ENCODE data around the gene GSTA2. TPM values are rescaled to one million over a fixed set of nuclear protein-coding genes. Genes with fewer than 3 reads are reported as not detected.
"Not testable (repeated sequence)": the region's sequence is repeated elsewhere in the genome, so short reads cannot be mapped to it uniquely, and the experiment has no call there.

The GSTA2 gene
- total and polyA plus RNA-seq, 7 donors, result not detected

- intact Hi-C loops (cut with DNase I), result no loop called here
- no peak for DNase-seq
- Histone ChIP-seq H3K4me3 (no peak overlapping the region), H3K27me3 (no peaks in the 10 kb centered on the region), H3K9me3 (no peaks in the 10 kb centered on the region), H3K36me3 (no peaks in the 10 kb centered on the region), H3K4me1 (no peaks in the 10 kb centered on the region), H3K27ac (no peak overlapping the region)
- 86 to 88% methylated on average over 2 of the region's 2 CpGs for WGBS, 2 donors
- TF ChIP-seq CTCF (IDR thresholded peaks at IDR 0.05) (no peak), EP300 (IDR thresholded peaks at IDR 0.05) (no peak), POLR2A (IDR thresholded peaks at IDR 0.05) (no peak), POLR2AphosphoS5 (IDR thresholded peaks at IDR 0.05) (no peak)
Observed at GRCh38 chr6:52720321-52720720, 43.0 kb downstream of the GSTA2 start.

- intact Hi-C loops (cut with DNase I), result no loop called here
- TF ChIP-seq CTCF (IDR thresholded peaks at IDR 0.05) (no peak), POLR2A (IDR thresholded peaks at IDR 0.05) (no peak), EP300 (IDR thresholded peaks at IDR 0.05) (no peak), POLR2AphosphoS5 (IDR thresholded peaks at IDR 0.05) (no peak)
- no peaks in the 10 kb centered on the region for H3K9me3 ChIP-seq
- no peaks in the 10 kb centered on the region for H3K27me3 ChIP-seq
- no peaks in the 10 kb centered on the region for H3K36me3 ChIP-seq
- no peak for DNase-seq
- no peak overlapping the region for H3K27ac ChIP-seq
- H3K4me3 ChIP-seq, result no peak overlapping the region
- no peaks in the 10 kb centered on the region for H3K4me1 ChIP-seq
Observed at GRCh38 chr6:52718550-52718949, 44.7 kb downstream of the GSTA2 start.

- 94% methylated on average over 9 of the region's 9 CpGs for WGBS, 2 donors
- DNase-seq; H3K27ac ChIP-seq; H3K27me3 ChIP-seq; H3K36me3 ChIP-seq; H3K4me3 ChIP-seq; H3K9me3 ChIP-seq; intact Hi-C loops (cut with DNase I); H3K4me1 ChIP-seq: not testable (repeated sequence)
Observed at GRCh38 chr6:52714761-52715160, 48.5 kb downstream of the GSTA2 start.

GRCh38 chr6:52712136-52712535 is 51.1 kb downstream of the GSTA2 start:
- TF ChIP-seq POLR2AphosphoS5 (IDR thresholded peaks at IDR 0.05) (no peak), EP300 (IDR thresholded peaks at IDR 0.05) (no peak), POLR2A (IDR thresholded peaks at IDR 0.05) (no peak), CTCF (IDR thresholded peaks at IDR 0.05) (no peak)
- H3K27ac ChIP-seq, result no peak overlapping the region
- H3K27me3 ChIP-seq, result no peaks in the 10 kb centered on the region
- 82 to 83% methylated on average over 2 of the region's 2 CpGs for WGBS, 2 donors
- no peaks in the 10 kb centered on the region for H3K36me3 ChIP-seq
- H3K4me3 ChIP-seq, result no peak overlapping the region
- H3K9me3 ChIP-seq, result no peaks in the 10 kb centered on the region
- no peaks in the 10 kb centered on the region for H3K4me1 ChIP-seq
- intact Hi-C loops (cut with DNase I), result no loop called here
- no peak for DNase-seq

GRCh38 chr6:52707963-52708680 is 55.2 kb downstream of the GSTA2 start:
- no peak for TF ChIP-seq CTCF (IDR thresholded peaks at IDR 0.05)
- TF ChIP-seq POLR2A (IDR thresholded peaks at IDR 0.05), result no peak
- no peak for TF ChIP-seq POLR2AphosphoS5 (IDR thresholded peaks at IDR 0.05)
- no peak for TF ChIP-seq EP300 (IDR thresholded peaks at IDR 0.05)
- 80 to 87% methylated on average over 3 of the region's 3 CpGs for WGBS, 2 donors
- Histone ChIP-seq H3K9me3 (no peaks in the 10 kb centered on the region), H3K4me3 (no peak overlapping the region), H3K4me1 (no peaks in the 10 kb centered on the region), H3K27me3 (no peaks in the 10 kb centered on the region), H3K36me3 (no peaks in the 10 kb centered on the region), H3K27ac (no peak overlapping the region)
- DNase-seq, result no peak
- intact Hi-C loops (cut with DNase I), result no loop called here
